Measurements from ENCODE around the gene LRRC66.

Gene LRRC66

DNA sequence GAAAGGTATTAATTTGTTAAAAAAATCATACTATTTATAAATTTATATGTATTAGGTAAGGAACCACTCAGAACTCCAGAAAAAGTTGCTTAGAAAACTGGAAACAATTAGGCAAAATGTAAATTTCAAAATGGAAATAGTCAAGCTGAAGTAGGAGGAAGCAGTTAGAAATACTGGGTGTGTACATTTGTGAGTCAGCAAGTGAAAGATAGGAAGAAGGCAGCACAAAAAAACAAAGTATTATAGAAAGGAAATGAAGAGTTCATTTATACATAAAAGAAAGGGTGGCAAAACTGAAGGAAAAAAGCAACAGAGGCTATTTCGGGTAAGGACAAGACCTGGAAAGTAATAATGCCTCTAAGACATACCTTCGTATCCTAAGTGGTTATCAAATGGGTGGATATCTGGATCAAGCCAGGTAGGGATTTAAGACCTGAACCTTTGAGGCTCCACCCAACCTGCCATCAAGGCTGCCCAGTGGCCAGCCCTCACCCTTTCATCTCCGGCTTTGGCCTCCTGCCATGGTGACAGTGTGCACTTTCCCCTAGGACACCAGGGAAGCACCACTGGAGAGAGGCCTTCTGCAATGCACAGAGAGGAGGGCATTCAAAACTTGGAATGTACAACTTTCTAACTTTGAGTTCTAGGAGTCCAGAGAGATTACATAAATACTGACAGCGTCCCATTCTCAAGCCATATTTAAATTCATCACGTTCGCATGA, at the start of gene LRRC66:
Gene LRRC66, minus strand, starts transcription at position 428 of the 722 bp plus-strand sequence. CDS start 2,750 bp downstream, outside the sequence.
- no peak for DNase-seq

DNA sequence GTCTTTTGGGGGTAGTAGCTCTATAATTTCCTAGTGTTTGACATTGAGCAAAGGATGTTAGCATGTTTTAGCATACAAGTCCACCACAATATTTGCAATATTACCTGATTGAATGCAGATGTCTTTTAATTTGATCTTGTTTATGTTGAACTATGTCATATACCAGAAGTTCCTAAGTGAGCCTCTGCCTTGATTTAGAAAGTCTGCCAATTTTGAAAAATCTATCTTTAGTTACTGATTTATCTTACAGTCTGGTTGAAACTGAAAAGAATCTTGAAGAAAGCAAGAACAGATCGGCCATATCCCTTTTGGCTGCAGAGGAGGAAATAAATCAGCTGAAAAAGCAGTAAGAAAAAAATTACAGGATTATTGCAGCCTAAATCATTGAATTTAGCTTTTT, 49.4 kb upstream of the LRRC66 start:
- no peak for DNase-seq

DNA sequence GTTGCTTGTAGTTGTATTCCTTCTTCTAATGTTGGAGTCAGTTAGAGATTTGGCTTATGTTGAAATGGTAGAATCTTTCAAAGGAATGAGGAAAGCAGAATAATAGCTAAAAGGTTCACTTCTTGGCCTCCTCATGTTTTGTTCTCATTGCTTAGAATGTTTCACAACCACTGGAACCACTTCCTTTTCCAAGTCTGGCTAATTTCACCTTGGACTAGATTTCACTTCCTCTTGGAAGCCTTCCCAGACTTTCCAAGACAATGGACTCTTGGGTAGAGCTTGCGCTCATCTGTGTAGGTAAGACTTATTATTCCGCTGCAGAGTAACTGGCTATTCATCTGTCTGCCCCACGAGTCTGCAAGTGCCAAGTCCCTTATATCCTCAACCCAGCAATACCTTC, 39.2 kb upstream of the LRRC66 start:
- DNase-seq, result no peak

DNA sequence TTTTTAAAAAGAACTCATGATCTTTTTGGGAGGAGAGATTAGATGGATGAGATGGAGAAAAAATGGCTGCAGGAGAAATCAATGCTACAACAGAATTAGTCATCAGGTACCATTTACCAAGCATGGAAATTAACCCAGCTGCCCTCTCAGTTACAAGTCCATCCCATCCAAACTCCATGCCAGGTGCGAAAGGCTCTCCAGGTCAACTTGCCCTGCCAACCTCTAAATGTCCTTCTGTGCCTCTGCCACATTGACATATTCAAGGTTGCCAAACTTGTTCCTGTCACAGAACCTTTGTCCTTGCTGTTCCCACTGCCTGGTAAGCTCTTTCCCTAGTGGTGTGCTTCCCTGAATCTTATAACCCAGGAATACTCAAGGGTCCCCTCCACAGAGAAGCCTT, 38.1 kb upstream of the LRRC66 start:
- no peak for DNase-seq

DNA sequence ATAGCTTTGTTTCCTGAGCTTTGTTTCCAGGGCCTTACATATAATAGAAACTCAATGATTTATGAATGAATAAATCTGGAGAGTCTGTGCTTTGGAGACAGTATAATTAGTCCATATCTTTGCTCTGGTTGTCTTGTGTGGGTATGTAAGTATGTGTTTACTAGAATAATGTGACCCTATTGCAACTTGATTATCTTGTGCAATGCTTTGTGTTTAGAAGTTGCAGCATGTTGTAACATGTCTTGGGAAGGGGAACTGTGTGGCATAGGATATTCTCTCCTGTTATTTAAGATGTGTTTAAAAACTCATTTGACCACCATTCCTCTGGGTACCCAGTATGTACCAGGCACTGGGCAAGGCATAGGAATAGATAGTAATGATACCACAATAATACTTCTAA, 37.0 kb upstream of the LRRC66 start:
- DNase-seq, result no peak

GRCh38 chr4:52054254-52054653, 34.1 kb upstream of the LRRC66 start:
- DNase-seq, result no peak

GRCh38 chr4:52052475-52052780, 32.3 kb upstream of the LRRC66 start:
- DNase-seq, result no peak

DNA sequence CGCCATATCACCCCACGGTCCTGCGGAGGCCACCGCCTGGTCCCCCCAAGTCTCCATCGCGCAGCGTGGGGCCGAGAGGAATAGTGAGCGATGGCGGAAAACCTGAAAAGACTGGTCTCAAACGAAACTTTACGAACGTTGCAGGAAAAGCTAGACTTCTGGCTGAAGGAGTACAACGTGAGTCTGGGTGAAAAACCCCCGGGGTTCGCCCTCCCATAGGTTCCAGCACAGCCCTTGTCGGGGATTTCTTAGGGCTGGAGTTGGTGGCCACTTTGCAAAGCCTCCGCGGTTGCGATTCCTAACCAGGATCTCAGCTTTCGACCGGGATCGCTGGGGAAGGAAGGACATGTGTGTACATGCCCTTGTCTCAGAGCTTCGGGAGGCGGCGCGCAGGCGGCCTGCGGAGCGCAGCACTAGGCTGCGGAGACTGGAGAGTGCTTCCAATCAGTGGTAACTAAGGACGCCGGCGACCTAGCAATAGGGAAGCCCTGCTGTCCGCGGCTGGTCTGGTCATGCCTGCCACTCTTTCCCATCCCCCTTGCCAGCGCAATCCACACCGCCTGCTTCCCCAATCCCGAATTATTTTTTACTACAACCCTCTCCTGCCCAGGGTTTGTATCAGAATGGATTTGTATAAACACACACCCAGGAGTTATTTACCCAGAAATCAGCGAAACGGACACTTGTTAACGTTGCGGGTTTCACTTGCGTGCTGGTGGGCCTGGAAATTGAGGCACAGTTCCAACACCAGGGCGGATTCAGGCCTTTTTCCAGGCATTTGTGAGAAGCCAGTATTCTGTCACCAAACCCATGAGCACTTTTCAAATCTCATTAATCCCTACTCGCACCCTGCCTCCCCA, 31.7 kb upstream of the LRRC66 start:
- DNase-seq, result no peak

- no peak for DNase-seq
These were observed 31.1 kb upstream of the LRRC66 start, which contains the start of gene SPATA18 for GRCh38 chr4:52051213-52051614. TSS of gene SPATA18 (plus strand) at chr4:52051304. CDS start at chr4:52051705, 401 bp downstream.

- DNase-seq, result no peak
These were observed 29.1 kb upstream of the LRRC66 start for GRCh38 chr4:52049266-52049665.

- DNase-seq, result no peak
These were observed 24.9 kb upstream of the LRRC66 start for GRCh38 chr4:52045028-52045427.

DNA sequence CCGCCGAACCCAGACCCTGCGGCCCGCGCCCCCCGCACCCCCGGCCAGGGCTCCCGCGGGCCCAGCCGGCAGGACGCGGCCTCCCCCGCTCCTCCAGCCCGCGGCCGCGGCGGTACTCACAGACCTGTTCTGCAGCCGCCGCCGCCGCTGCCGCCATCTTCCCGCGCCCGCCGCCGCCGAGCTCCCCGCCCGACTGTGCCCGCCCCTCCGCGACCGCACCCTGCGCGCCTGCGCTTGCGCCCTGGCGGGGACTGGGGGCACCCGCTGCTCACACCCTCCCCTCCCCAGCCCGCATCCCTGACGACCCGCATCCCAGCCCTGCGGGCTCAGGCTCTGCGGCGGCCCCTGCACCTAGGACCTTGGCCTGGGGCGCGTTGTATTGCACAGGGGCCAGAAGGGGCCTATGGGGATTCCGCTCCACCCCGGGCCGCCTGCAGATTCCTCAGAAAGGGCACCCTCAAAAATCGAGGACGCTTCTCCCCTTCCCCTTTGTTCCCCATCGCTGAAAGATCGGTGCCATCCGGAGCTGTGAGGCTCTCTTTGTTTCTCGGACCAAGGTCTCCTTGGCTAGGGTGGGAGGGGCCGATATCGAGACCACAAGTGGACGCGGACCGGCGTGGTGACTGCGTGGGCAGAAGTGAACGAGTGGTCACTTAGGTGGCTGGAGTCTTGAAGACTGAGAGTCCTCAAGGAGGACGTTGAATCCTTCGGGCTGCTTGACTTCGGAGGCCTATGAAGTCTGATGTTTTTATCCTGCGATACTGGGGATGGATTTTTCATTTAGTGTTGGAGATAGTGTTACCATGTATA, 18.1 kb upstream of the LRRC66 start, which contains the start of gene SGCB:
Gene SGCB, minus strand, starts transcription at position 197 of the 810 bp plus-strand sequence. Its CDS starts 40 bp downstream, at position 157.
- DNase-seq, result peak in 1 of 2 experiments; percentile 26

- no peak for DNase-seq
These were observed 17.5 kb upstream of the LRRC66 start for GRCh38 chr4:52037689-52038102.

DNA sequence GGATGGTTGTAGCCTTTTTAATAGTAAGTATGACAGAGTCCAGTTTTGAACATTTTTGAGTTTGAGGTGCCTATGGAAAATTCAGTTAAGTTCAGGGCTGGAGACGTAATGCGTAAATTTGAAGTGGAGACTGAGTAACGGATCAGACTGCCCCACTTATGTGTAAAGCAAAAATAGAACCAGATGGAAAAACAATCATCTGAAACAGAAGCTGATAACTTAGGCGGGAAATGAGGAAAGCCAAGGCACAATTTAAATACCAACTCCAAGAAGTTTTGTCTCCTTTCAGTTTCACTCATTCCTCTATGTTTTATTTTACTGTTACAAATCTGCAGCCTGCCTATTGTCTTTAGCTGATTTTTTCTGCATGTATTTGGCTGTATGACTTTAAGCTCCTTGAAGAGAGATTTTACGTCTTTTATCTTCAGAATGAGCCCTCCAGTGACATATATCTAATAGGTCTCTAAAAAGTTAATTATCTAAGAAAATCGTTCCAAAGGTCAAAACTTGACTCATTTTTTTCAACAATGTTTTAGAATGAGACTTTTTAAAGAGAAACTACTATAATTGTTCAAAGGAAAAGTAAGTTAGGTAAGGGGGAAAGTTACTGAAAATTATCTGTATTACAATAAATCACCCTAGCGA, 16.8 kb upstream of the LRRC66 start:
- DNase-seq, result no peak

DNA sequence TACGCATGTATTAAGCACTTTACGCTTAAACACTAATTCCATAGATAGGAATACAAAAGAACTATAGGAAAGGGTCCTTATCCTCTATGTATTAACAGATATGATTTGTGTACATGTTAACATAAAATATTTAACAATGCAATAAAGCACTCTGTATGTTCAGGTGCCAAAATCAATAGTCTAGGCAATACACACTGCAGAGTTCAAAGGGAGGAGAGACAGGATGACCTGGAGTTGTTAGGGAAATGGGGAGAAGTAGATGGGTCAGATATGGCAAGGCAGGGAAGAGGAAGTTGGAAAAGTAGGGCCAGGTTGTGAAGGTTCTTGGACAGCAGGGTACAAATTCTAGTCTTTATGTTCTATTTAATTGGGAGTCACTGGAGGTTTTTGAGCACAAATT, 15.0 kb upstream of the LRRC66 start:
- DNase-seq, result no peak

GRCh38 chr4:52032005-52032404, 11.8 kb upstream of the LRRC66 start:
- no peak for DNase-seq

DNA sequence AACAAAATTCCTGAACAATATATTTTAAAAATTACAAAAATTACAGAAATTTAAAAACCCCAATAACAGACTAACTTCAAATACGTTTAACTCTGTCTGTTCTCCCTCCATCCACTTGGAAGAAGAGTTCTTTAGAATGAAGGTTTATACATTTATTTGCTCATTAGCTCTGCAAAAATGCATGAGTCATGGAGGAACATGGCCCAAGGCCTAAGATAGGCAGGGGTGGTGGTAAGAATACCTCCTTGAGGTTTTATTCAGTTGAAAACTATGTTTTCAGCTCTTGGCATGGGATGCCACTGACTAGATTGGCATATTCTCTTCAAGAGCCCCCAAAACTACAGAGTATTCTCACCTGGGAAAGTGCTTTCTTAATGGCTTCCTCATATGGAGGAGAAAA, 8.8 kb upstream of the LRRC66 start:
- DNase-seq, result no peak

DNA sequence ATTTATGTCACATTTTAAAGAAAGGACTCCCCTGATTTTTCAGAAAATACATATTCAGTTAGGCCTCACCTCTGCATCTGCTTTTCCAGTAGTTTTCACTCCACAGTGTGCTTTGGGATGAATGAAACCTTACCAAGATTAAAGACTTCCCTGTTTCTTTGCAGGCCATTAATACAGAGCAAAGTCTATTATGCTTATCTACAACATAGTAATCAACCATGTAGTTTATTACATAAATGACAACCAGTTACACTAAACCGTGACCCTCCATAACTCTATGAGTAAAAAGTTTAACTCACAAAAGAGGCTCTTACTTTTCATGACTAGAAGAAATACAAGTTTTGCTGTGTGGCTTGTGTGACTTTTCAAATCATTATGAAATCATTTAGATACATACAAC, 2.3 kb downstream of the LRRC66 start:
- no peak for DNase-seq

GRCh38 chr4:52016981-52017380, 3.2 kb downstream of the LRRC66 start:
- DNase-seq, result no peak

GRCh38 chr4:52015366-52015765, 4.8 kb downstream of the LRRC66 start:
- no peak for DNase-seq

GRCh38 chr4:52014903-52015302, 5.3 kb downstream of the LRRC66 start:
- no peak for DNase-seq

- no peak for DNase-seq
These were observed 7.5 kb downstream of the LRRC66 start for GRCh38 chr4:52012651-52013050.

- DNase-seq, result no peak
These were observed 9.2 kb downstream of the LRRC66 start for GRCh38 chr4:52010986-52011385.

Data from cerebellar nuclear complex (tissue), 1 donor.